Ectodermal cell (in vitro differentiated cells): ENCODE results near the gene PLB1.
"Not testable (repeated sequence)": the region's sequence is repeated elsewhere in the genome, so short reads cannot be mapped to it uniquely, and the experiment has no call there.

ENCODE experiments used
- H3K27ac ChIP-seq: 2 replicates; pipeline ENCODE4 v1.7.0; 2013; ENCODE audit warnings: mild to moderate bottlenecking, low read depth, low read length; ENCODE audit not compliant: insufficient read depth, poor library complexity, severe bottlenecking
- H3K27me3 ChIP-seq: 2 replicates; pipeline ENCODE4 v1.7.0; 2013; ENCODE audit warnings: mild to moderate bottlenecking, low read length; ENCODE audit not compliant: insufficient read depth, control insufficient read depth, poor library complexity, severe bottlenecking
- H3K36me3 ChIP-seq: one replicate; pipeline ENCODE4 v1.7.0; 2013; ENCODE audit warnings: low read length; ENCODE audit not compliant: control insufficient read depth, insufficient read depth
- H3K4me1 ChIP-seq: one replicate; pipeline ENCODE4 v1.7.0; 2013; ENCODE audit warnings: low read length; ENCODE audit not compliant: control insufficient read depth, insufficient read depth
- H3K4me3 ChIP-seq: 2 replicates; pipeline ENCODE4 v1.7.0; 2013; ENCODE audit warnings: low read depth, low read length, control low read depth; ENCODE audit not compliant: insufficient read depth
- H3K9me3 ChIP-seq: 2 replicates; pipeline ENCODE4 v1.7.0; 2013; ENCODE audit warnings: mild to moderate bottlenecking, low read length, moderate library complexity; ENCODE audit not compliant: control insufficient read depth
- WGBS, 2 experiments: methylation state at CpG; one replicate each; pipeline ENCODE4 v1.1.7; 2013; ENCODE audit warnings: missing lambda C conversion rate in 2 of 2; 5-methylcytosine and 5-hydroxymethylcytosine counted together

PLB1 gene

GRCh38 chr2:28663359-28663758 lies 167.5 kb downstream of the PLB1 start:
- WGBS, 2 experiments: 98 to 100% methylated on average over 1 of the region's 1 CpG
- Histone ChIP-seq H3K27ac (no peak overlapping the region), H3K4me3 (no peak overlapping the region), H3K4me1 (peaks cover 23% of the 10 kb centered on the region), H3K36me3 (no peaks in the 10 kb centered on the region), H3K27me3 (no peaks in the 10 kb centered on the region), H3K9me3 (no peaks in the 10 kb centered on the region)

GRCh38 chr2:28664120-28664842 lies 168.4 kb downstream of the PLB1 start:
- WGBS, 2 experiments: 85 to 88% methylated on average over 22 of the region's 22 CpGs
- Histone ChIP-seq H3K27me3 (no peaks in the 10 kb centered on the region), H3K4me3 (no peak overlapping the region), H3K4me1 (peaks cover 23% of the 10 kb centered on the region), H3K27ac (no peak overlapping the region), H3K9me3 (no peaks in the 10 kb centered on the region), H3K36me3 (no peaks in the 10 kb centered on the region)

GRCh38 chr2:28665041-28665704 lies 169.3 kb downstream of the PLB1 start:
- Histone ChIP-seq H3K27ac (no peak overlapping the region), H3K27me3 (no peaks in the 10 kb centered on the region), H3K9me3 (no peaks in the 10 kb centered on the region), H3K4me3 (no peak overlapping the region), H3K4me1 (peaks cover 23% of the 10 kb centered on the region), H3K36me3 (no peaks in the 10 kb centered on the region)
- 74 to 77% methylated on average over 8 of the region's 8 CpGs for WGBS, 2 experiments

- not testable (repeated sequence) for H3K27me3 ChIP-seq, H3K4me3 ChIP-seq, H3K9me3 ChIP-seq, H3K27ac ChIP-seq, H3K36me3 ChIP-seq
- whole genome bisulfite sequencing, 2 experiments: 90 to 96% methylated on average over 4 of the region's 4 CpGs
- H3K4me1 ChIP-seq: peaks cover 23% of the 10 kb centered on the region
Observed at GRCh38 chr2:28665811-28666377, 170.0 kb downstream of the PLB1 start.

- WGBS, 2 experiments: 94 to 97% methylated on average over 7 of the region's 8 CpGs
- Histone ChIP-seq H3K9me3 (no peaks in the 10 kb centered on the region), H3K27ac (no peak overlapping the region), H3K36me3 (no peaks in the 10 kb centered on the region), H3K27me3 (no peaks in the 10 kb centered on the region), H3K4me3 (no peak overlapping the region), H3K4me1 (peaks cover 31% of the 10 kb centered on the region)
Observed at GRCh38 chr2:28666496-28667184, 170.8 kb downstream of the PLB1 start.

- no peak overlapping the region for H3K27ac ChIP-seq
- H3K4me1 ChIP-seq: peaks cover 31% of the 10 kb centered on the region
- H3K4me3 ChIP-seq: no peak overlapping the region
- H3K27me3 ChIP-seq: no peaks in the 10 kb centered on the region
- H3K9me3 ChIP-seq: no peaks in the 10 kb centered on the region
- WGBS, 2 experiments: 95 to 96% methylated on average over 6 of the region's 6 CpGs
- H3K36me3 ChIP-seq: no peaks in the 10 kb centered on the region
Observed at GRCh38 chr2:28667261-28667660, 171.4 kb downstream of the PLB1 start.

GRCh38 chr2:28668106-28668814 lies 172.4 kb downstream of the PLB1 start:
- no peak overlapping the region for H3K4me3 ChIP-seq
- 92 to 93% methylated on average over 4 to 5 of the region's 5 CpGs for WGBS, 2 experiments
- H3K36me3 ChIP-seq: no peaks in the 10 kb centered on the region
- no peaks in the 10 kb centered on the region for H3K9me3 ChIP-seq
- H3K27ac ChIP-seq: no peak overlapping the region
- peaks cover 26% of the 10 kb centered on the region for H3K4me1 ChIP-seq
- H3K27me3 ChIP-seq: no peaks in the 10 kb centered on the region

GRCh38 chr2:28668880-28669279 lies 173.0 kb downstream of the PLB1 start:
- Histone ChIP-seq H3K27me3 (no peaks in the 10 kb centered on the region), H3K36me3 (no peaks in the 10 kb centered on the region), H3K27ac (no peak overlapping the region), H3K9me3 (no peaks in the 10 kb centered on the region), H3K4me1 (peaks cover 22% of the 10 kb centered on the region), H3K4me3 (no peak overlapping the region)
- 94 to 100% methylated on average over 2 of the region's 2 CpGs for WGBS, 2 experiments

- Histone ChIP-seq H3K36me3 (no peaks in the 10 kb centered on the region), H3K9me3 (no peaks in the 10 kb centered on the region), H3K27ac (no peak overlapping the region), H3K27me3 (no peaks in the 10 kb centered on the region), H3K4me1 (peaks cover 8% of the 10 kb centered on the region), H3K4me3 (no peak overlapping the region)
- 44 to 55% methylated on average over 2 of the region's 2 CpGs for WGBS, 2 experiments
Observed at GRCh38 chr2:28670856-28671255, 175.0 kb downstream of the PLB1 start.
